GM19025 (cell line): ENCODE measurements around the gene IL2RG.

Experiments
- ATAC-seq: cut with Tn5 transposase; IDR thresholded peaks from one replicate; pipeline ENCODE4 v1.9.1; 2021; ENCODE audit warnings: mild to moderate bottlenecking, low read depth, moderate library complexity; ENCODE audit not compliant: unreplicated experiment

The IL2RG gene

GRCh38 chrX:71111141-71111843 is at the start of gene IL2RG:
TSS of gene IL2RG (minus strand) at chrX:71111577. CDS start at chrX:71111539, 38 bp downstream.
- peak; percentile 83 for ATAC-seq

- no peak for ATAC-seq
These were observed 49.1 kb upstream of the IL2RG start for GRCh38 chrX:71160475-71160874.

- no peak for ATAC-seq
These were observed 48.0 kb upstream of the IL2RG start for GRCh38 chrX:71159335-71159734.

- no peak for ATAC-seq
These were observed 47.2 kb upstream of the IL2RG start for GRCh38 chrX:71158603-71159002.

- no peak for ATAC-seq
These were observed 43.3 kb upstream of the IL2RG start for GRCh38 chrX:71154641-71155040.

- ATAC-seq, result no peak
These were observed 42.8 kb upstream of the IL2RG start for GRCh38 chrX:71154196-71154595.

GRCh38 chrX:71151366-71151765 is 40.0 kb upstream of the IL2RG start:
- no peak for ATAC-seq

- no peak for ATAC-seq
These were observed 36.9 kb upstream of the IL2RG start for GRCh38 chrX:71148278-71148663.

- no peak for ATAC-seq
These were observed 36.3 kb upstream of the IL2RG start for GRCh38 chrX:71147496-71148277.

GRCh38 chrX:71144651-71145050 is 33.3 kb upstream of the IL2RG start, which contains the start of gene NLGN3:
TSS of gene NLGN3 (plus strand) at chrX:71144841. CDS start at chrX:71147750, 2,909 bp downstream.
- ATAC-seq, result no peak

GRCh38 chrX:71143508-71143907 is 32.1 kb upstream of the IL2RG start:
- ATAC-seq, result no peak

- ATAC-seq, result no peak
These were observed 29.1 kb upstream of the IL2RG start for GRCh38 chrX:71140440-71140839.

GRCh38 chrX:71131510-71131909 is 20.1 kb upstream of the IL2RG start:
- ATAC-seq, result no peak

GRCh38 chrX:71128915-71129765 is 17.8 kb upstream of the IL2RG start:
- no peak for ATAC-seq

- ATAC-seq, result no peak
These were observed 16.9 kb upstream of the IL2RG start for GRCh38 chrX:71128166-71128833.

- ATAC-seq, result no peak
These were observed 7.7 kb upstream of the IL2RG start for GRCh38 chrX:71118985-71119535.

- peak; percentile 96 for ATAC-seq
These were observed 6.9 kb upstream of the IL2RG start, which contains the start of gene MED12 for GRCh38 chrX:71118032-71118984. TSS of gene MED12 (plus strand) at chrX:71118596. CDS start at chrX:71118755, 159 bp downstream.

- no peak for ATAC-seq
These were observed 6.0 kb upstream of the IL2RG start for GRCh38 chrX:71117358-71117757.

- ATAC-seq, result peak; percentile 27
These were observed 599 bp upstream of the IL2RG start for GRCh38 chrX:71111921-71112431.
